ENCODE measurements around the gene TOR1AIP1.

TOR1AIP1 gene

GRCh38 chr1:179968284-179968993 lies 86.4 kb downstream of the TOR1AIP1 start:
- TF ChIP-seq POLR2A (IDR thresholded peaks at IDR 0.05; ENCODE audit: low read length) (no peak), GATA1 (IDR thresholded peaks at IDR 0.05; ENCODE audit: low read depth, low read length) (no peak)
- no peak for DNase-seq

GRCh38 chr1:179968994-179969919 lies 87.2 kb downstream of the TOR1AIP1 start:
- no peak for DNase-seq
- TF ChIP-seq POLR2A (IDR thresholded peaks at IDR 0.05; ENCODE audit: low read length) = no peak
- no peak for TF ChIP-seq GATA1 (IDR thresholded peaks at IDR 0.05; ENCODE audit: low read depth, low read length)

Data from erythroblast (primary cell).